SK-N-SH (cell line): ENCODE measurements around the gene GRAP. TPM values are rescaled to one million over a fixed set of nuclear protein-coding genes. Genes with fewer than 3 reads are reported as not detected.

Experiments
- CTCF ChIA-PET: fragments of 300-600, 350-600 bp; formaldehyde crosslinking; extraction: SDS; loops from one replicate; lab custom pipeline; 2021; lab: Yijun Ruan, JAX
- POLR2A ChIA-PET: fragments of 350-600 bp; sonication (Branson Sonifier 250); formaldehyde crosslinking; extraction: SDS; loops from one replicate; lab custom pipeline; 2020; ENCODE audit warnings: antibody characterized with exemption, inconsistent platforms; lab: Yijun Ruan, JAX
- DNase-seq: peaks from one replicate; pipeline ENCODE4 v3.0.0; 2012
- H2AFZ ChIP-seq: fragments of 200-600 bp; sonication (generic); 2 replicates; pipeline ENCODE4 v1.8.1; 2016; ENCODE audit warnings: antibody characterized with exemption, mild to moderate bottlenecking, low read depth
- H3F3A ChIP-seq: fragments of 200-600 bp; sonication (generic); replicated peaks from 2 replicates; pipeline ENCODE3; 2016; ENCODE audit warnings: antibody characterized with exemption, mild to moderate bottlenecking; ENCODE audit not compliant: insufficient read depth
- H3K27ac ChIP-seq, 2 experiments: fragments of 200-500 bp in 1 of 2; fragments of 200-600 bp in 1 of 2; sonication (Bioruptor generic) in 1 of 2; sonication (generic), shearing (Covaris generic) in 1 of 2; 2 replicates each; pipeline versions ENCODE4 v1.5.1 to v1.6.1; 2014 to 2016; ENCODE audit warnings: low read depth in 2 of 2, inconsistent platforms in 1 of 2, low read length in 1 of 2, mild to moderate bottlenecking in 1 of 2, mixed read lengths in 1 of 2
- H3K27me3 ChIP-seq: fragments of 200-600 bp; sonication (generic), shearing (Covaris generic); 2 replicates; pipeline ENCODE4 v1.6.1; 2016; ENCODE audit warnings: mixed run types; ENCODE audit not compliant: insufficient read depth
- H3K36me3 ChIP-seq, 2 experiments: fragments of 200-500 bp in 1 of 2; fragments of 200-600 bp in 1 of 2; sonication (Bioruptor generic) in 1 of 2; sonication (generic) in 1 of 2; replicated peaks in 1 of 2; 2 replicates each; pipeline versions ENCODE3 to v1.5.1; 2014 to 2016; ENCODE audit warnings: low read length in 1 of 2, mild to moderate bottlenecking in 1 of 2; ENCODE audit not compliant: insufficient read depth in 2 of 2, control insufficient read depth in 1 of 2
- H3K4me1 ChIP-seq, 2 experiments: fragments of 200-500 bp in 1 of 2; fragments of 200-600 bp in 1 of 2; sonication (Bioruptor generic) in 1 of 2; sonication (generic), shearing (Covaris generic) in 1 of 2; 2 replicates each; pipeline versions ENCODE4 v1.5.1 to v1.6.1; 2014 to 2016; ENCODE audit warnings: low read depth in 1 of 2, low read length in 1 of 2, mixed run types in 1 of 2; ENCODE audit not compliant: insufficient read depth in 2 of 2, control insufficient read depth in 1 of 2
- H3K4me2 ChIP-seq: fragments of 200-600 bp; sonication (generic), shearing (Covaris generic); 2 replicates; pipeline ENCODE4 v1.6.1; 2017; ENCODE audit warnings: mixed run types
- H3K4me3 ChIP-seq, 2 experiments: fragments of 200-500 bp in 1 of 2; fragments of 200-600 bp in 1 of 2; sonication (Bioruptor generic) in 1 of 2; sonication (generic), shearing (Covaris generic) in 1 of 2; 2 replicates each; pipeline versions ENCODE4 v1.5.1 to v1.8.1; 2014 to 2016; ENCODE audit warnings: low read depth in 2 of 2, inconsistent platforms in 1 of 2, low read length in 1 of 2, mild to moderate bottlenecking in 1 of 2, mixed read lengths in 1 of 2, moderate library complexity in 1 of 2
- H3K79me2 ChIP-seq: fragments of 200-600 bp; sonication (generic); 2 replicates; pipeline ENCODE4 v1.8.1; 2017; ENCODE audit warnings: mild to moderate bottlenecking; ENCODE audit not compliant: insufficient read depth
- H3K9ac ChIP-seq: fragments of 200-600 bp; sonication (generic); 2 replicates; pipeline ENCODE4 v1.6.1; 2017; ENCODE audit warnings: mixed run types
- H3K9me2 ChIP-seq: fragments of 200-600 bp; sonication (generic); 2 replicates; pipeline ENCODE4 v1.6.1; 2017; ENCODE audit warnings: mixed run types
- H3K9me3 ChIP-seq: fragments of 200-600 bp; sonication (generic); 2 replicates; pipeline ENCODE4 v1.6.1; 2017; ENCODE audit warnings: mixed run types, mild to moderate bottlenecking, moderate library complexity
- H4K20me1 ChIP-seq: fragments of 200-600 bp; sonication (generic); 2 replicates; pipeline ENCODE4 v1.6.1; 2017; ENCODE audit warnings: mild to moderate bottlenecking, mixed run types; ENCODE audit not compliant: insufficient read depth
- EZH2phosphoT487 ChIP-seq: fragments of 200-600 bp; sonication (generic); IDR thresholded peaks from 2 replicates; pipeline ENCODE4 v1.6.1; 2017; ENCODE audit warnings: low read depth, mixed run types, mild to moderate bottlenecking, antibody characterized with exemption, moderate library complexity, borderline replicate concordance
- FOSL2 ChIP-seq: IDR thresholded peaks from 2 replicates; pipeline ENCODE4 v1.4.0; 2012; ENCODE audit warnings: low read depth, mild to moderate bottlenecking, moderate library complexity, borderline replicate concordance
- FOXJ3 ChIP-seq: sonication (generic); formaldehyde crosslinking; IDR thresholded peaks from 2 replicates; pipeline ENCODE4 v1.5.1; 2020; ENCODE audit warnings: mild to moderate bottlenecking, missing genetic modification reagents
- FOXM1 ChIP-seq: IDR thresholded peaks from 2 replicates; pipeline ENCODE4 v1.4.0; 2012; ENCODE audit warnings: low read depth, mild to moderate bottlenecking
- GATA2 ChIP-seq: sonication (generic); formaldehyde crosslinking; IDR thresholded peaks from 2 replicates; pipeline ENCODE4 v1.5.0; 2020; ENCODE audit warnings: mild to moderate bottlenecking, missing genetic modification reagents
- MAX ChIP-seq: IDR thresholded peaks from 2 replicates; pipeline ENCODE4 v1.4.0; 2012; ENCODE audit warnings: low read depth
- PBX3 ChIP-seq: IDR thresholded peaks from 2 replicates; pipeline ENCODE4; 2012
- RAD21 ChIP-seq: IDR thresholded peaks from 2 replicates; pipeline ENCODE4 v1.6.1; 2012; ENCODE audit warnings: mild to moderate bottlenecking, low read length
- REST ChIP-seq: IDR thresholded peaks from 2 replicates; pipeline ENCODE4 v1.6.1; 2012; ENCODE audit warnings: mild to moderate bottlenecking, low read depth, low read length, moderate library complexity
- RFX5 ChIP-seq: IDR thresholded peaks from 2 replicates; pipeline ENCODE4 v1.6.1; 2012; ENCODE audit warnings: mild to moderate bottlenecking, improper control_type of control experiment, low read length
- RXRA ChIP-seq: IDR thresholded peaks from 2 replicates; pipeline ENCODE4 v1.4.0; 2012; ENCODE audit warnings: low read depth, mild to moderate bottlenecking, borderline replicate concordance
- TAF1 ChIP-seq: IDR thresholded peaks from 2 replicates; pipeline ENCODE4 v1.6.1; 2012; ENCODE audit warnings: low read depth, mild to moderate bottlenecking, low read length, moderate library complexity, borderline replicate concordance
- TEAD4 ChIP-seq: IDR thresholded peaks from 2 replicates; pipeline ENCODE4 v1.4.0; 2012; ENCODE audit warnings: mild to moderate bottlenecking, borderline replicate concordance; ENCODE audit not compliant: insufficient read depth
- USF2 ChIP-seq: fragments of 150-350 bp; IDR thresholded peaks from 2 replicates; pipeline ENCODE4 v1.6.1; 2017; ENCODE audit warnings: antibody characterized with exemption, low read length, low read depth, borderline replicate concordance
- ZBTB33 ChIP-seq: IDR thresholded peaks from 2 replicates; pipeline ENCODE4 v1.4.0; 2012; ENCODE audit warnings: low read depth, borderline replicate concordance
- WGBS: methylation state at CpG from one replicate; pipeline ENCODE4 v1.1.6; 2017; ENCODE audit warnings: low lambda C conversion rate; 5-methylcytosine and 5-hydroxymethylcytosine counted together
- polyA plus RNA-seq, 3 experiments: library from polyadenylated mRNA; depleted of rRNA; stranded (reverse); fragments of >200 nt; gene quantifications; 2 replicates each; pipeline ENCODE4 v1.2.3, GENCODE V29; 2012

Gene GRAP
- polyA plus RNA-seq, 1 of the 3 experiments (the other 2 are of a cell fraction): 0.02 TPM

- H3K4me2 ChIP-seq: no peak overlapping the region
- H3F3A ChIP-seq: no peaks in the 10 kb centered on the region
- no peak overlapping the region for H3K9ac ChIP-seq
- no CpG with 5 or more reads among the region's 13 CpGs for WGBS
- no peak overlapping the region for H3K27ac ChIP-seq
- no peak overlapping the region for H2AFZ ChIP-seq
- no peak for TF ChIP-seq FOSL2
- no peak for TF ChIP-seq RXRA
- TF ChIP-seq MAX: no peak
- no peak for TF ChIP-seq ZBTB33
- no peak for TF ChIP-seq EZH2phosphoT487
- TF ChIP-seq FOXM1: no peak
- no peak for TF ChIP-seq PBX3
- no peak for TF ChIP-seq TEAD4
- TF ChIP-seq RAD21: no peak
- no peak for TF ChIP-seq USF2
- no peak for TF ChIP-seq RFX5
- no peak for TF ChIP-seq TAF1
- no peak for TF ChIP-seq GATA2 (CRISPR knock-in tag)
- no peaks in the 10 kb centered on the region for H3K9me2 ChIP-seq
- H4K20me1 ChIP-seq: no peaks in the 10 kb centered on the region
- DNase-seq: no peak
- ChIA-PET CTCF (interaction anchor here (1.4 to 5.7 kb wide), 2 partner anchors 17 to 46 kb away, joined by 3 to 34 read pairs; no protein-coding TSS in a partner anchor), POLR2A (no interaction called here)
- no peak overlapping the region for H3K4me3 ChIP-seq
- peaks cover 0 to 21% of the 10 kb centered on the region in 2 experiments for H3K36me3 ChIP-seq
- no peaks in the 10 kb centered on the region for H3K9me3 ChIP-seq
- no peaks in the 10 kb centered on the region for H3K79me2 ChIP-seq
- H3K27me3 ChIP-seq: no peaks in the 10 kb centered on the region
- peaks cover 0 to 11% of the 10 kb centered on the region in 2 experiments; a peak in 3 of 4 replicates for H3K4me1 ChIP-seq
These were observed 68.7 kb downstream of the GRAP start for GRCh38 chr17:18978050-18978449.

GRCh38 chr17:18977646-18978045 is 69.1 kb downstream of the GRAP start:
- no peaks in the 10 kb centered on the region for H3K27me3 ChIP-seq
- H3K9me2 ChIP-seq: no peaks in the 10 kb centered on the region
- no peak overlapping the region for H3K27ac ChIP-seq
- H4K20me1 ChIP-seq: no peaks in the 10 kb centered on the region
- no peaks in the 10 kb centered on the region for H3K9me3 ChIP-seq
- H2AFZ ChIP-seq: no peak overlapping the region
- WGBS: 94% methylated on average over 13 of the region's 19 CpGs
- DNase-seq: no peak
- H3K9ac ChIP-seq: no peak overlapping the region
- no peaks in the 10 kb centered on the region for H3F3A ChIP-seq
- H3K36me3 ChIP-seq: peaks cover 0 to 21% of the 10 kb centered on the region in 2 experiments
- no peaks in the 10 kb centered on the region for H3K79me2 ChIP-seq
- H3K4me2 ChIP-seq: no peak overlapping the region
- ChIA-PET POLR2A (no interaction called here), CTCF (interaction anchor here (0.6 to 5.7 kb wide), 3 partner anchors 17 to 47 kb away, joined by 3 to 34 read pairs (median 3); no protein-coding TSS in a partner anchor)
- no peak overlapping the region for H3K4me3 ChIP-seq
- peaks cover 0 to 11% of the 10 kb centered on the region in 2 experiments; a peak in 3 of 4 replicates for H3K4me1 ChIP-seq
- TF ChIP-seq REST (no peak), TAF1 (no peak), ZBTB33 (no peak), FOXJ3 (CRISPR knock-in tag) (no peak)
